ENCODE results near the gene BLM. TPM values are rescaled to one million over a fixed set of nuclear protein-coding genes. Genes with fewer than 3 reads are reported as not detected.

The BLM gene
- total and polyA plus RNA-seq, 2 of the 4 experiments (the other 2 are of a cell fraction) = 2.5 to 6.5 TPM

GRCh38 chr15:90857337-90857736 lies 140.2 kb downstream of the BLM start:
- TF ChIP-seq CTCF (conservative IDR thresholded peaks at IDR 0.05; ENCODE audit: low read depth, low read length) = no peak
- TF ChIP-seq ELK1 (IDR thresholded peaks at IDR 0.05; ENCODE audit: borderline replicate concordance, low read depth, low read length) = no peak
- TF ChIP-seq USF2 (IDR thresholded peaks at IDR 0.05; ENCODE audit: low read depth, low read length) = no peak
- TF ChIP-seq RFX5 (IDR thresholded peaks at IDR 0.05; ENCODE audit: low read depth, low read length) = no peak
- Histone ChIP-seq H2BK120ac (ENCODE audit: low read depth, low read length) (no peak overlapping the region), H3K4me1 (ENCODE audit: control insufficient read depth, insufficient read depth, low read length) (peaks cover 7% of the 10 kb centered on the region), H2BK5ac (ENCODE audit: low read depth, low read length, poor library complexity, severe bottlenecking) (no peak overlapping the region), H2AK5ac (ENCODE audit: low read depth, low read length) (no peak overlapping the region), H3K27me3 (ENCODE audit: control insufficient read depth, insufficient read depth, low read length) (no peaks in the 10 kb centered on the region), H3K56ac (ENCODE audit: extremely low read depth, insufficient read depth, low read length) (no peak overlapping the region), H3K9ac (ENCODE audit: low read depth, low read length) (no peak overlapping the region), H3K4me2 (ENCODE audit: low read depth, low read length) (no peak overlapping the region), H3K9me3 (ENCODE audit: control insufficient read depth, insufficient read depth, low read length) (no peaks in the 10 kb centered on the region), H4K91ac (ENCODE audit: insufficient read depth, low read depth, low read length) (no peak overlapping the region), H3K27ac (ENCODE audit: insufficient read depth, low read length) (no peak overlapping the region), H2AK9ac (replicated peaks; ENCODE audit: low read depth, low read length, poor library complexity) (no peak overlapping the region), H2BK15ac (ENCODE audit: low read depth, low read length) (no peak overlapping the region), H4K20me1 (ENCODE audit: insufficient read depth, low read length) (no peaks in the 10 kb centered on the region), H4K5ac (ENCODE audit: low read depth, low read length) (no peak overlapping the region), H3K18ac (ENCODE audit: low read depth, low read length) (no peak overlapping the region), H3K23ac (ENCODE audit: low read depth, low read length) (no peak overlapping the region), H3K14ac (replicated peaks; ENCODE audit: low read depth, low read length) (no peak overlapping the region), H3K4ac (ENCODE audit: low read depth, low read length) (no peak overlapping the region), H3K9me1 (ENCODE audit: insufficient read depth, low read length) (peaks cover 3% of the 10 kb centered on the region; the same call in 1 of the 2 replicates), H3K4me3 (ENCODE audit: insufficient read depth, low read depth, low read length) (no peak overlapping the region), H3K36me3 (ENCODE audit: control insufficient read depth, insufficient read depth, low read length) (no peaks in the 10 kb centered on the region), H3K79me1 (ENCODE audit: low read depth in 1 of 2, low read length in 2 of 2) (no peaks in the 10 kb centered on the region), H2AFZ (replicated peaks; ENCODE audit: low read length, poor library complexity) (no peak overlapping the region), H4K8ac (ENCODE audit: low read depth in 2 of 2, low read length in 2 of 2) (no peak overlapping the region), H2BK20ac (ENCODE audit: low read depth, low read length) (no peak overlapping the region)
- POLR2A ChIA-PET (ENCODE audit: unreplicated experiment) = no interaction called here
- dilution Hi-C loops (cut with HindIII; ENCODE audit: low sequenced_read_pairs, unreplicated experiment) (no loop called here), in situ Hi-C loops (cut with MboI; ENCODE audit: low sequenced_read_pairs) (no loop called here), intact Hi-C loops (cut with micrococcal nuclease) (no loop called here)
- DNase-seq (no peak), ATAC-seq (ENCODE audit: low read depth) (no peak)
- CTCF ChIA-PET = no interaction called here
- WGBS, 2 experiments (ENCODE audit: extremely low coverage in 2 of 2, insufficient read length in 1 of 2) = 93% methylated on average over 3 of the region's 8 CpGs; no CpG with 5 or more reads in 1 of the 2 experiments
- no TSS peak for BruUV-seq (replicated peaks)
